Smooth muscle cell of the brain vasculature (primary cell): ENCODE data around the gene TFDP1.

ENCODE experiments used
- DNase-seq: peaks from one replicate; pipeline ENCODE4 v3.0.0-alpha.2; 2012; ENCODE audit warnings: low read depth, low spot score

Gene TFDP1, protein sequence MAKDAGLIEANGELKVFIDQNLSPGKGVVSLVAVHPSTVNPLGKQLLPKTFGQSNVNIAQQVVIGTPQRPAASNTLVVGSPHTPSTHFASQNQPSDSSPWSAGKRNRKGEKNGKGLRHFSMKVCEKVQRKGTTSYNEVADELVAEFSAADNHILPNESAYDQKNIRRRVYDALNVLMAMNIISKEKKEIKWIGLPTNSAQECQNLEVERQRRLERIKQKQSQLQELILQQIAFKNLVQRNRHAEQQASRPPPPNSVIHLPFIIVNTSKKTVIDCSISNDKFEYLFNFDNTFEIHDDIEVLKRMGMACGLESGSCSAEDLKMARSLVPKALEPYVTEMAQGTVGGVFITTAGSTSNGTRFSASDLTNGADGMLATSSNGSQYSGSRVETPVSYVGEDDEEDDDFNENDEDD

DNA sequence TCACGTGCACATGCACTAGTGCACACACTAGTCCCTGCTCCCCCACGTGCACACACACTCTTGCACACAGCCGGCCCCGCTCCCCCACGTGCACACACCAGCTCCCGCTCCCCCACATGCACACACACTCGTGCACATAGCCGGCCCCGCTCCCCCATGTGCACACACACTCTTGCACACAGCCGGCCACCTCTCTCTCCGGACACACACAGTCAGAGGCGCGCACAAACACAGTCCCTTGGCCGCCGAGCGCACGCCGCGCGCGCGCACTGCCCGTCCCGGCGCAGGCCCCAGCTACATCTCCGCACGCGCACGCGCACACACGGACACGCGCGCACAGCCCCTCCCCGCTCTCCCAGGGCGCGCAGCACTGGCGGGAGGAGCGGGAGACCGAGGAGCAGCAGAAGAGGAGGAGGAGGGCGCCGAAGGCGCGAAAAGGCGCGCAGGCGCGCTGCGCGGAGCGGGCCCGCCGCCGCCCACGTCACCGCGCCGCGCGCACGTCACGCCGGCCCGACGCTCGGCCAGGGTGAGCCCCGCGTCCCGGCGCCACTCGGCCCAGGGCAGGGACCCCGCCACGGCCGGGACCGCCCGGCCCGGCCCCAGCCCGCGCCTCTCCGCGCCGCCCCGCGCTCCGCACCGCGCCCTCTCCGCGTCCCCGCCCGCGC, at the start of gene TFDP1:
Gene TFDP1, plus strand, starts transcription at position 549 of the 665 bp plus-strand sequence. CDS start 1,085 bp downstream, outside the sequence.
- peak; percentile 41 for DNase-seq

DNA sequence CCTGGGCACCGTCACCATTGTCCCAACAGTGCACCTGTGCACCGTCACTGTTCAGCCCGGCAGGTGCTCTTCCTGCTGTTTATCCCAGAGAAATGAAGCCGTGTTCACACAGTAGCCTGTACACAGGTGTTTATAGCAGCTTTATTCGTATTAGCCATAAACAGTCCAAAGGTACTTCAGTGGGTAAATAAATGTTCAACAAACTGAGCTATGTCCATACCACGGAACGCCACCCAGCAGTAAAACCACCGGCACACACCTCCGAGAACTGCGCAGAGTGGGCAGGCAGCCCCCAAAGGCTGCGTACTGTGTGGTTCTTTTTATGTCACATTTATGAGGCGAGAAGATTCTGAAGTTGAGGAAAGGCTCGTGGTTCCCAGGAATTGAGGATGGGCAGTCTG, 49.2 kb upstream of the TFDP1 start:
- DNase-seq: no peak

DNA sequence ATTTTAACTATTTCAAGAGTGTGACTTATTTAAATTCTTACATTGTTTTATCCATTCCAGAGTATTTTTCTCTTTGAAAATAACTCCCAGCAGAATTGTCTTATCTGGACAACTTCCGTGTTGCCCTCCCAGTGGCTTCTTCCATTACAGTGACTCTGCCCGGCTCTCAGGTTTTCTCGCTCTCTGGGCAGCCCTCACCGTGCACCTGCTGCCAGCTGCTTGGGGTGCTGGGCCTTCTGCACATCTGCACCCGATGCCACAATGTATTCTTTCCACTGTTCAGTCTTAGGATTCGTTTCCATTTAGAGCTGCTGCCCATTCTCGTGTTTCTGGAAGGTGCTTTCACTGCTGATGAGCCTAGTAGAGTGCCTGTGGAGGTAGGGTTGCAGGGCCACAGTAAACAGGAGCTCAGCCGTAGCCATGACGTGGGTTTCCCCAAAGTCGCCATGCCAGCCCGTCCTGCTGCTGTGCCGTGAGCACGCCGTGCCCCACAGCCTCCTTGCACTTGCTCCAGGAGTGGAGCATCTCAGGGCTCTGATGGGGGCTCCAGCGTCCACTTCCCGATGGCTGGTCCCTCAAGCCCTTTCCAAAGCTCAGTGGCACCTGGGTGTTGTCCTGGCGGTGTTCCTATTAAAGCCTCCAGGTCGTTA, 48.0 kb upstream of the TFDP1 start:
- DNase-seq: no peak

DNA sequence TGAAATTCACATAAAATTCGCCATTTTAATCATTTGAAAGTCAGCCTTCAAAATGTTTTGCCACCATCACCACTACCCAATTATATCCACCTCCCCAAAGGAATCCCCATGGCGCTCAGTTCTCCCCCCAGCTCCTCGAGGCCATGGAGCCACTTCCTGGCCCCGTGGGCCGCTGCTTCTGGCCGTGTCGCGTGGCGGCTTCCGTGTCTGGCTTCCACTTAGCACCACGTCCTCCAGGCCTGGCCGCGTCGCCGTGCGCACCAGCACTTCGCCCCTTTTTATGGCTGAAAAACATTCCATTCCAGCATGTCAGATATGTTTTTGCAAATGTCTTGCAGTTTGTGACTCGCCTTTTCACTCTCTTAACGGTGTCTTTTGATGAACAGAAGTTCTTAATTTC, 47.3 kb upstream of the TFDP1 start:
- no peak for DNase-seq

DNA sequence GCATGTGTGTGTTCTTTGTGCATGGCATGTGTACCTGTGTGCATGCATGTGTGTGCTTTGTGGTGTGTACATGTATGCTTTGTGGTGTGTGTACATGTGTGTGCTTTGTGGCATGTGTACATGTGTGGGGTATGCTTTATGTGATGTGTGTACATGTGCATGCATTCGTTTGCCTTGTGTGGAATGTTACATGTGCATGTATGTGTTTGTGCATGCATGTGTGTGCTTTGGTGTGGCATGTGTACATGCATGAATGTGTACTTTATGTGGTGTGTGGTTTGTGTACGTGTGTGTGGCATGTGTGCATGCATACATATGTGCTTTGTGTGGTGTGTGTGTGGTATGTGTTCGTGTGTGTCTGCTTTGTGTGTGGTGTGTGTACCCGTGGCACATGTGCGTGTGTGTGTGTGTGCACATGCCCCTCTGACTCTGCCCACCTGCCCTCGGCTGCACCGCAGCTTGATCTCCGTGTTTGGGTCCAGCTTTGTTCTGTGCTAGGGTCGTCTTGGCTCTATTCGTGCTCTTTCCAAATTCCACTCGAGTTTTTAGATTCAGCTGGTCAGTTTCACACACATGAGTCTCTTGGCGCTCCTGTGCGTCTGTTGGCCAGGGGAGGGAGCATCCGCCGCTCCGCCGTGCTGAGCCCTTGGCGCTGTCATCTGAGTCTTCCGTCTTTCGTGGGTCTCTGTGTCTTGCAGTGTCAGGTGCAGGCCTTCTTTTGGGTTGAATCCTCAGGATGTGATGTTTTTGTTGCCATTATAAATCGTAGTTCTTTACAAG, 46.5 kb upstream of the TFDP1 start:
- no peak for DNase-seq

DNA sequence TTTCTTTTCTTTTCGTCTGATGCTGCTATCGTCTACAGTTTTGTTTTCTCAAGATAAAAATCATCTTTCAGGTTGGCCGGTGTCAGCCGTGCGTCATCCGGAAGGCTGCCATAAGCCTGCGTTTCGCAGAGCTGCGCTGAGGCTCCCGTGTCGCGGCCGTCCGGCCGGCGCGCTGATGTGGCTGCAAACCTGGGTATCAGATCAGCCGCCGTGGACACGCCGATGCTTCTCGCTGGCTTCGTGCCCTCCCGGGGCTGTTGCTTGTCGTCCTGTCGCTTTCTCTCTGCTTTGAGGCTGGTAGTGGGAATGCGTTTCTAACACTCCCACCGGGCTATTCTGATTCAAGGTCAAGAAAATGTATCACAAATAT, 45.9 kb upstream of the TFDP1 start:
- no peak for DNase-seq

DNA sequence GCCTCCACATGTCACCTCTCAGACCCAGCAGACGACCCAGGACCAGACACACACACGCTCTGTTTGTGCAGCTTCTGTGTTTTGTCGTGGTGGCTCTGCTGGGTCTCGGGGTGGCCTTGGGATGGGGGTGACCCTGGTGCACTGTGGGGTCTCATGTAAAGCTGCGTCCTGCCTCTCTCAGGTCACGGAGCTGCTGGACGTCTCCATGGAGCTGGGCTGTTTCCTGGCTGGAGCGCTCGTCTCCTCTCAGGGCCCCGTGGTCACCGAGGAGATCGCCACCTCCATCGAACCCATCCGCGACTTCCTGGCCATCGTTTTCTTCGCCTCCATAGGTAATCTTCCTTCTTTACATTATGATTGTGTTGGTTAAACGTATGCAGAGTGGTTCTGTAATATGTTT, 45.4 kb upstream of the TFDP1 start:
- DNase-seq: no peak

DNA sequence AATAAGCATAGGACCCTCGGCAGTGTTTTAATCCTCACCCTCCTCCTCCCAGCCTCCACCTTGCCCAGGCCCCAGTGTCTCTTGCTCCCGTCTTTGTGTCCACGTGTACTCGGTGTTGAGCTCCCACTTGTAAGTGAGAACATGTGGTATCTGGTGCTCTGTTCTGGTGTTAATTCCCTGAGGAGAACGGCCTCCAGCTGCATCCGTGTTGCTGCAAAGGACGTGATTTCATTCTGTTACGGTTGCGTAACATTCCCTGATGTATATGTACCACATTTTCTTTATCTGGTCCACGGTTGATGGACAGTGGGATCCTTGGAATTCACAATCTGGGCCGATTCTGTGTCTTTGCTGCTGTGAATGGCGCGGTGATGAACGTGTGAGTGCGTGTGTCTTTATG, 44.7 kb upstream of the TFDP1 start:
- no peak for DNase-seq

DNA sequence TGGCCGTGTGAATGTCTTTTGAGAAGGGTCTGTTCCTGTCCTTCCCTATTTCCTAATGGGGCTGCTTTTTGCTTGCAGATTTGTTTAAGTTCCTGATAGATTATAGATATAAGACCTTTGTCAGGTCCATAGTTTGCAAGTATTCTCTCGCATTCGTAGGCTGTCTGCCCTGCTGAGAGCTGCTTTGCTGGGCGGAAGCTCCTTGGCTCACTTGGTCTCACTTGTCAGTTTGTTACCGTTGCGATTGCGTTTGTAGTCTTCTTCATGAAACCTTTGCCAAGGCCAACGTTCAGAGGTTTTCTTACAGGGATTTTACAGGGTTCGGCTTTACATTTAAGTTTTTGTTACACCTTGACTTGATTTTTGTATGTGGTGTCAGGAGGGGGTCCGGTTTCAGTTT, 44.0 kb upstream of the TFDP1 start:
- no peak for DNase-seq

DNA sequence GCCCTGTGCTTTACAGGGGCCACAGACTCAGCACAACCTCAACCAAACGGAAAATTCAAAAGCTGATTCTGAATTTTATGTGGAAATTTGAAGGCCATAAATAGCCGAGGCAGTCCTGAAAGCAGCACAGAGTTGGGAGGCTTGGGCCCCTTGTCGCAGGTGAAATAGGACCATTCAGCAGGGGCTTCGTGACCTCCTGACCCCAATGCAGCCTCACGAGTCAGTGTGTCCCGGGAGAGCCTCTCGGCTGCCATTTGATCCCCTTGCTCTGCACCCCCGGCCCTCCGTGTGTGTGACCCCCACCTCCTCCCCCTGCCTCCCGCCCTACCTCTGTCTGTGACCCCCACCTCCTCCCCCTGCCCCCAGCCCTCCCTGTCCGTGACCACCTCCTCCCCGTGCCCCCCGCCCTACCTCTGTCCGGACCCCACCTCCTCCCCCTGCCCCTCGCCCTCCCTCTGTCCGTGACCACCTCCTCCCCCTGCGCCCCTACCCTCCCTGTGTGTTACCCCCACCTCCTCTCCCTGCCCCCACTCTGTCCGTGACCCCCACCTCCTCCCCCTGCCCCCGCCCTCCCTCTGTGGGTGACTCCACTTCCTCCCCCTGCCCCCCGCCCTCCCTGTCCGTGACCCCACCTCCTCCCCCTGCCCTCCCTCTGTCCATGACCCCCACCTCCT, 41.7 kb upstream of the TFDP1 start:
- DNase-seq: no peak

DNA sequence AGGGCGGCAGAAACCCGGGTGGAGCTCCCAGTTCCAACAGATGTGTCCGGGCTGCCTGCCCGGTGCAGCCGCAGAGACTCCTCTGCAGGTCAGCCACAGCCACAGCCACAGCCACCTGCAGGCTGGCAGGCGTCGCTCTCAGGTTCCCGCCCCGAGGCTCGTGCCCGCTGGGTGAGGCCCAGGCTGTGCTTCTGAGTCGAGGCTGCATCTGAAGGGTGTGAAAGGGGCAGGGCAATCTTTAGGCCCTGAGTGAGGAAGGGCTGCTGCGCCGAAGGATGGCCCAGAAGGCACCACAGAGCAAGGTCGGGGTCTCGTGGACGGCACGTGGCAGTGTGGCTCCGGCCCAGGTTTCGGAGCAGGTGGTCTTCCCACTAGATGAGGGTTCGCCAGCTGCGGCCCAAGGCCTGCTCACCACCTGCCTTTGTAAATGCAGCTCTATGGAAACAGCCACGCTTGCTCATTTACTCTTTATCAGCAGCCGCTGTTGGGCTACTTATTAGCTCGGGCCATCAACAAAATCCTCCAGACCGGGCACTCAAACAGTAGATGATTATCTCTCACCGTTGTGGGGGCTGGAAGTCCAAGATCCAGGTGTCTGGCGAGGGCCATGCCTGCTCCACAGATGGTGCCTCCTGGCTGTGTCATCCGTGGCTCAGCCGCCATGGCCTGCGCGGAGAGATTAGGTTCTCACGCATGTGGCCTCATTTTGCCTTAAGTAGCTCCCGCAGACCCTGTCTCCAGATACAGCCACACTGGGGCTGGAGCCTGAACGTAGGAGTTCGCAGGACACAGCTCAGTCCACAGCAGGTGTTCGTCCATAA, 40.3 kb upstream of the TFDP1 start:
- DNase-seq: no peak

DNA sequence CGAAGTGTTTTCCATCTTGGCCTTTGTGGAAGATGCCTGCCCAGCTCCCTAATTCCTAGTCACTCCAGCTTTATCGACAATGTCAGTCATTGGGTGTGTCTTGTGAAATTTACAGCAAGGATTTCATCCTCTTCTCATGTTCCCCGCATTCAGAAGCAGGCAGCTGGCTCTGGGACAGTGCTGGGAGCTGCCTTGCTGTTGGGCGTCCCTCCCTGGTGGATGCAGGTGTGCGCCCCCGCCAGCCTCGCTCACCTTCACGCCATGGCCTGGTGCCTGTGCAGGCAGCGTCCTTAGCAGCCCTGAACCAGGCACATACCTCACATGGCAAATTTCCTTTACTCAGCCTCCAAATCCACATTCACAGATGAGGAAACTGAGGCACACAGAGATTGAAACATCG, 39.7 kb upstream of the TFDP1 start:
- DNase-seq: no peak

DNA sequence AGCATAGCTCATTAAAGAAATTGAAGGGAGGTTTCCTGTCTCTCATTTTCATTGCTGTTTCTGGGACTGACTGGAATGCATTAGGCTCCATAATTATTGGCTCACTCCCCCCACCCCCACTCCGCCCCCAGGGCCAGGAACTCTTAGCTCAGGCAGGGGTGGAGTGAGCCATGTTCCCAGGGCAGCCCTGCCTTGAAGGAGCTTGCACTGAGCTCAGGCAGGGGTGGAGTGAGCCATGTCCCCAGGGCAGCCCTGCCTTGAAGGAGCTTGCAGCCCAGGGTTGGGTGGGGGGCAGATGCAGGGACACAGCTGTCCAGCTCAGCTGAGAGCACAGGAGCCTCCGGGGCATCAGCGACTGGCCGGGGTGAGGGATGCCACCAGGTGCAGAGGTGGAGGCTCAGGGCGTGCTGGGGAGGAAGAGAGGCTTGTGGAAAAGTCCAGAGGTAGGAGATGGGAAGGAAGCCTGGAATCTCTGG, 39.1 kb upstream of the TFDP1 start:
- no peak for DNase-seq

DNA sequence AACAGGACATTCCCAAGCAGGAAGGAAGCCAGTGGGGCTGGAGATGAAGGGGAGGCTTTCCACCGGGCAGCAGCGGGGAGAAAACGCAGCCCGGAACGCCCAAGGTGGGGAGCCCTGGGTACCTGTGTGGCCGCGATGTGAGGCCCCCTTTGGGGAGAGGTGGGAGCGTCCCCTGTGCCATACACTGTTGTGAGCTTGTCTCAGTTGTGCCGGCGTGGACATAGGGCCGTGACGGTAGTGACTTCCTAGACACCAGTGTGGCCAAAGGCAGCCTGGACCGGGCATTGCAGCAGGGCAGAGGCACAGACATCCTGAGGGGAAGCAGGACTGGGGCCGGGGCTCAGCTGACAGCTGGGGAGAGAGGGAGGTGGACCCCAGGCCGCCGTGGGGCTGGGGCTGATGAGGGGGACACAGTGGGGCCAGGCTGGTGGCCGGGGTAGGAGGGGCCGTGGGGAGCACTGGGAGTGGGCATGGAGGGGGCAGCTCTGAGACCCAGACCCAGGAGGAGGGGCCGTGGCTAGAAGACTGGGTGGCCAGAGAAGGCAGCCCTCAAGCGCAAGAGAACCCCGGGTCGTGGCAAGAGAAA, 38.5 kb upstream of the TFDP1 start:
- no peak for DNase-seq

DNA sequence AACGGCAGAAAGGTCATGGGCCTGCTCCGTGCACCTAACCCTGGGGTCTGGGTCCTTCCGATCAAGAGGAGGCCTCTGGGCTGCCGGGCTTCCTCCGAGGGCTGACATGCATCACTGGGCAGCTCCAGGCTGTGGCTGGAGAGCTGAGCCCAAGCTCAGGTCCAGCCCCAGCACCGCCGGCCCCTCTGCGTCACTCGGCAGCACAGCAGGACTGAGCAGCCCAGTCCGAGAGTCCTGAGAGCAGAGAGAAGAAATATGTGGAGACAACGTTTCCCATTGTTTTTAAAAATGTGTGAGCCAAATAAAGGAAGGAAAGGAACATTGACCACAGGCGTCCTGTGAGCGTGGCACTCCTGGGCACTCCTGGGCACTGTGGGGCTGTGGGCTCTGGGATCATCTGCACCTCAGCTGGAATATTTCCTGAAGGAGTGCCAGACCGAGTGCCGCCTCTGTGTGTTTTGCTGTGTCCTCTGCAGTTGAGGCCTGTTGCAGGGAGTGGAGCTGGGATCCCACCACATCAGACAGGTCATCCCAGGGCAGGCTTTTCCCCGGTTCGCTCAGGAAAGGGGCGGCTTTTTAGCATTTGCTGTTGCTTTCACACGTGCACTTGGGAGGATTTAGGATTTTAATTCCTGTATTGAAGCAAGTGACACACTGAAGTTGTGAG, 37.8 kb upstream of the TFDP1 start:
- peak; percentile 61 for DNase-seq

DNA sequence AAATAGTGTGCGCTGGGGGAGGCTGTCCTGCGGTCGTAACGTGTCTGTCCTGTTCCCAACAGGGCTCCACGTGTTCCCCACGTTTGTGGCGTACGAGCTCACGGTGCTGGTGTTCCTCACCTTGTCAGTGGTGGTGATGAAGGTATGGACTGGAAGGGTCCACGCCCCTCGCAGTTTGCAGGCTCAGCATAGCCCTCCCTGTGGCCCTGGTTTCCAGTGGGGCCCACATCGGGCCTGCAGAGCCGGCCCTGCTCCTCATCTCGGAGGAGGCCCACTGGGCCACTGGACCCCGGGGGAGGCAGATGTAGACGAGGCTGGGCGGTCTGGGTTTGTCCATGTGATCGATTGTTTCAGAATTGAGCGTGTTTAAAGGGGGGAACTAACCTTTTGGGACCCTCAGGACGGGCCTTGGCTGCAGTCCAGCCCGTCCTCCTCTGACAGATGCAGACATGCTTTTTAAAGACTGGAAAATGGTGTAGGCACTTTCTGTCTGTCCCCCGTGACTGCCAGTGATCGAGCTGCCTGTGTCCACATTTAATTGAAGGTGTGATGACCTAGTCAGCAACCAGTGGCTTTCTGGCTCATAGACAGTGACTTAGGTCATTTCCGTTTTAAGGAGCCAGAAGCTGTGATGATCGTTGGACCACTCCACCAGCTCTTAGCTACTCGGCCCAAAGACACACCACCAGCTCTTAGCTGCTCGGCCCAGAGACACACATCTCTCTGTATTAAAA, 37.1 kb upstream of the TFDP1 start:
- no peak for DNase-seq

DNA sequence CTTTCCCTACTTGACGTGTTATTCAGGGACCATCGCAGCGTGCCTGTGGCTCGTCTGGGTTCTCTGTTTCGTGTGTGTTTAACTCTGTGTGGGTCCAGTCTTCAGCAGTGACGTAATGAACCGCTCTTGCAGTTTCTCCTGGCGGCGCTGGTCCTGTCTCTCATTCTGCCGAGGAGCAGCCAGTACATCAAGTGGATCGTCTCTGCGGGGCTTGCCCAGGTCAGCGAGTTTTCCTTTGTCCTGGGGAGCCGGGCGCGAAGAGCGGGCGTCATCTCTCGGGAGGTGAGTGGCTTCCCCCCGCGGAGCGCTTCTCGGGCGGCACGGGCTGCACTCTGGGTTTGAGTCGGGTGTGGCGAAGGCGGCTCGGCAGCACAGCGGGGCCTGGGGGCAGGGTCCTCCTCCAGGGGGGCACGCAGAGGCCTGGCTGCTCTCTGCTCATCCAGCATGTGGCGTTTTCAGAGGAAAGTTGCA, 36.3 kb upstream of the TFDP1 start:
- DNase-seq: no peak

DNA sequence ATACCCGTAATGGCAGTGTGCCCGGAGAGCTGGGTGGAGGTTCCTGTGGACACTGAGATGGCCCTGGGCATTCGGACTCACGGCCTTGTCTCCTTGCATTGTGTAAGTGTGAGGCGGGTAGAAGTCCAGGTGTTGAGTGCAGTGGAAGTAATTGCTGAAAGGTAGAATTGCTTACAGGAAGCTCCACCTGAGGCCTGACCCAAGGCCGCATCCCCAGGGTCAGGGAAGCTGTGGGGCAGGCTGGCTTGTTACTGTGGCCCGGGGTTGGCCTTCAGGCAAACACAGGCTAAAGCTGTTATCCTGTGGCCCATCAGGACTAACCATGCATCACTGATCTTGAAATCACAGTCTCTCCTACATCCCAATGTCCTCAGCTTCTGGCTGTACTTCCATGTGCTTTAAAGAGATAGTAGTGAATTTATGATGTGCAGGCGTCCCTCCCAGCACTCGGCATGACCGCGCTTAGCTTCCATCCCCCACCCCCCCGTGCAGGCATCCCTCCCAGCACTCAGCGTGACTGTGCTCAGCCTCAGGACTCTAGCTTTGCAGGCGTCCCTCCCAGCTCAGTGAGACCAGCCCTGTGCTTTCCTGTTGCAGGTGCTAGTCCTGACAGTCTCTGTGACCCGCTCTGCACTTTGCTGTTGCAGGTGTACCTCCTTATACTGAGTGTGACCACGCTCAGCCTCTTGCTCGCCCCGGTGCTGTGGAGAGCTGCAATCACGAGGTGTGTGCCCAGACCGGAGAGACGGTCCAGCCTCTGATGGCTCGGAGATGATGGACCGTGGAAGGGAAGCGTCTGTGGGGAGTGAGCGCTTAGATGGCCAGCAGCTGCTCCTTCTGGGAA, 35.6 kb upstream of the TFDP1 start:
- no peak for DNase-seq
